HG03060 (cell line): ENCODE measurements around the gene YY1.
"Not testable (repeated sequence)": the region's sequence is repeated elsewhere in the genome, so short reads cannot be mapped to it uniquely, and the experiment has no call there.

Experiments
- ATAC-seq: cut with Tn5 transposase; IDR thresholded peaks from one replicate; pipeline ENCODE4 v1.9.1; 2021; ENCODE audit warnings: low read depth, moderate number of reproducible peaks; ENCODE audit not compliant: unreplicated experiment

The YY1 gene

GRCh38 chr14:100238419-100239210 lies at the start of gene YY1:
TSS of gene YY1 (plus strand) at chr14:100239144. CDS start at chr14:100239245, 101 bp downstream.
- peak; percentile 80 for ATAC-seq

DNA sequence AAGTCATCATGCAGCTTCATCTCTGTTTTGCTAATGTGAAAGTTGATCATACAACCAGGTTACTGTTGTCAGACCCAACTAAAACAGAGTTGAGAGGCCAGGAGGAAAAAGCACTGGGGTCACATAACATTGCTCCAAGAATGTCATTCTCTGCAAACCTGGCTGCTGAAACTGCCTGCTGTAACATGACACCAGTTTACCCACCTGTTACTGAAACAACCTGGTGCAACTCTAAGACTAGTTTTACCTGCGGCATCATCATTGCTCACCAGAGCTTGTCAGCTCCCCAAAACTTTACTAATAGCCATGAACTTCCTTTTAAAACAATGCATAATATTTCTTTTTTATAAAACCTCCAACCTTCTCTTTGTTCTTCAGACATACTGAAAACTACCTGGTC lies 48.8 kb upstream of the YY1 start:
- no peak for ATAC-seq

GRCh38 chr14:100191584-100192249 lies 47.2 kb upstream of the YY1 start:
- no peak for ATAC-seq

DNA sequence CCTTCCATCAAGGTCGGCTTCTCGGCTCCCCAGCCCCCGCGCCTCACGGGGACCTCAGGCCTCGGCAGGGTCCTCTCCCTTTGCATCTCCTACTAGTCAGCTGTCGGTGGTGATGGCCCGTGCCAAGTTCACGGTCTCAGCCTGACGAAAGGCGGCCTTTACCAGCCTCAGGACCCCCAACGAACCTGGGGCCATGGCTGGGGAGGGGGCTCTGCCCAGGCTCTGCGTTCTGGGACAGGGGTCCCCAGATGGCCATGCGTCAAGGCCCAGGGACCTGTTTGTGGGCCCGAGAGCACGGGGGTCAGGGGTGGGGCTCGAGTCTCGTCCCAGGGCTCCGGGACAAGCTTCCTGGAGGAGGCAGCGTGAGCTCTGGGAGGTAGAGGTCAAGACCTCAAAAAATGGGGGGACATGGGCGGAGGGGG lies 46.7 kb upstream of the YY1 start:
- ATAC-seq = no peak

DNA sequence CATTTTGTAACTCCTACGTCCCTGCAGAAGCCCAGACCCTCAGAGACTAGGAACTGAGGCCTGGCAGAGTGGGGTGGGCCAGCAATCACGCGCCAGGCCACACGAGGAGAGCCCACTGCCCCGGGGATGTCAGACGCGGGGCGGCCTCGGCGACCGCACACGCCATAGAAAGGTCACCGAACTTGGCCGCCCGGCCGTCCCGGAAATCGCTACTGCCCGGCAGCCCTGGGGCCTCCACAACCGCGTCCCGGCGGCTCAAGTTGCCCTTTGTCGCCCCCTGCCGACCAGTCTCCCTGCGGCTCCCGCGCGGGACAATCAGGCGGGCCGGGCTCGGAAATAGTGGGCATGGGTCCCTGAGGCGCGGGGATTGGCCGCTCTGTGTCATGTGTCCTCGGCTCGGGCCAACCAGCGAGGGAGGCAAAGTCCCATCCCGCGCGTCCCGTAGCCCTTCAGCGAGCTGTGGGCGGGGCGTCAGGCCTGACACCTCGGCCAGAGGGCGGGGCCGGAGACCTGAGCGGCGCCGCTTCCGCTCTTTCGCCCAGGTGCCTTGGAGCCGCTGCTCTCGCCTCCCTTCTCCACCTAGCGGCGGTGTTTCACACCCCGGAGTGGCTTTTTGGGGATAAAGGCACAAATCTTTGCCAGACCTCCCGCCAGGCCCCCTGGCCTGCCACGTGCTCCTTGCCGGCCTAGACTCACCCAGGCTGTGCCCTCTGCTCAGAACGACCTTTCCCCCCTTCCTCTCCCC lies 46.1 kb upstream of the YY1 start:
- ATAC-seq = peak; percentile 98

DNA sequence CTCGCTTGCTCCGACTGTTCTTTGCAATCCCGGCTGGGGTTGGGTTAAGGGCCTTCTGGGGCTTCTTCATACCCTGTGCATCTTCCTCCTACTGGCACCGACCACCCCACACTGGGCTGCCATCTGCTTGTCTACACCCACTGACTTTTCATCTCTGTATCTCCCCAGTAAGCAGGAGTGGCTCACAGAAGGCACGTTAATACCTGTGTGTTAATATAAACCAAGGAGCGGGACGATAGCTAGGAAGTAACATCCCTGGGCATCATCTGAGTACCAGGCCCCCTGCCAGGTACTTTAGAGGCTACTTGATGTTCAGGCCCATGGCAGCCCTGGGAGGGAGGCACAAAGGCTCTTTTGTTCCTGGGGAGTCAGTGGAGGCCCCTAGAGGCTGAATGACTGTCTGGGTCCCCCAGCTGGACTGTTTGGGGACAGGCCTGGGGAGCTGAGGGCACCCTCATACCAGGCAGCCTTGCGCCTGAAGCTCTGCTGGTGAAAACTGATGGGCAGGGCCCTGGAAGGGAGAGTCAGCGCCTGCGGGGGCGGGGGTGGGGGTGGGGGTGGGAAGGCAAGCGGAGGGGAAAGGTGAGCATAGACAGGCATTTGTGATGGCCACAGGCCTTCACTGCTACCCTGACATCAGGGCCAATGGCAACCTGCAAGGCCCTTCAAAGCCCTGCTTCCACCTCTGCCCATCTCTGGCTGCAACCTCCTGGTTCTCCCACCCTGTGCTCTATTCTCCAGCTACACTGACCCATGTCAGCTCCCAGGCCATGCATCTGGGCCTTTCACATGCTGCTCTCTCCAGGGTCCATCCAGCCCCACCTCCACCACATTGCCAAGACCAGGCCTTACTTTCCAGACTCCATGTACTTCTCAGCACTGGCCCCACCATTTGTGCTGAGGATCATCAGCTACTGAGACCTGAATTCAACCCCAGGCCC lies 45.3 kb upstream of the YY1 start:
- ATAC-seq = no peak

DNA sequence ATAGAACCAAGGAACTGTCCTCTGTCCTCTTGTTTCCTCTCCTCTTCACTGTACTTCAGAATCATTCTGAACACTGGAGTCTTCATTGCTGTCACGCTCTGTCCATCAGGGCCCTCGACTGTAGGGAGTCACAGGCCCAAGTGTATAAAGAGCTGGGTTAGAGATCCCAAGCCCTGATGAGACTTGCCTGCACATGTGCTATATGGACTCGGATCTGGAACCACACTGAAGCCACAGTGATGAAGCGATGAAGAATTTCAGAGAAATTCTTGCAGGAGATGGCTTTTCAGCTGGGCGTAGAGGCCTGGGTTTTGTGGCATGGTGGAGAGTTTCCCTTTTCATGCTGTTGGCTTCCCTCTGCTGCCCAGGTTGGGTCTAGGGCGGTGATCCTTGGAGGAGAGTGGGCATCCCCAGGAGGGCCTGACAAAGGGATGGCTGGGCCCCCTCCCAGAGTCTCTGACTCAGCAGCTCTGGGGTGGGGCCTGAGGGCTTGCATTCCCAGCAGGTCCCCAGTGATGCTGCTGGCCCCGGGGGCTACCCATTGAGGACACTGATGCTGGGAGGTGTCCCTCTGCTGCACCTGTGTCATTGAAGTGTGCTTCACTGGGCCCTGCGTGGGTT lies 39.6 kb upstream of the YY1 start:
- ATAC-seq = no peak

GRCh38 chr14:100200311-100200710 lies 38.6 kb upstream of the YY1 start:
- ATAC-seq = no peak

DNA sequence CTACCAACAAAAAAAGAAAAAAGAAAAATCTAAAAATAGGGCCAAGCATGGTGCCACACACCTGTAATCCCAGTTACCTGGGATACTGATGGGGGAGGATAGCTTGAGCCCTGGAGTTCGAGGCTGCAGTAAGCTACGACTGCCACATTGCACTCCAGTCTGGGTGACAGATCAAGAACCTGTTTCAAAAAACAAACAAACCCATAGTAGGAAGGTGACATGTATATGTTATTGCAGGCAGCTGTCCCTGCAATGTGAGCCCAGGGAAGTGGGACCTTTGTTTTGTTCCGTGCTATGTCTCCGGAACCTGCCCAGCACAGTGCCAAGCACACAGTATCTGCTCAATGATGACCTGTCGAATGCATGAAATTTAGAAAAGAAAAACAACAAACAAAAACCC lies 37.2 kb upstream of the YY1 start:
- ATAC-seq = no peak

DNA sequence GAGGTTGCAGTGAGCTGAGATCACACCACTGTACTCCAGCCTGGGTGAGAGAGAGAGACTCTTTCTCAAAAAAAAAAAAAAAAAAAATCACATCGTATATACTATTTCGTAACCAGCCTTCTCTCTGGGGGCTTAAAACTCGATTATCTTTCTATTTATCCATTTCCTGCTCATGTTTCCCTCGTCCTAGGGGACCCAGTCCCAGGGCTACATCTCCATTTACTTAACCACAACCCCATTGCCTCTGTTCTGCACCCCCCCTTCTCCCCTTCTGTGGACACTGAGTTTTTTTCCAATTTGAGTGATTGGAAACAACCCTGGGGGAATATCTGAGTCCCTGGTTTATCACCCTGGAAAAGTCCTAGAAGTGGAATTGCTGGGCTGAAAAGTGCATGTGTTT lies 36.2 kb upstream of the YY1 start:
- ATAC-seq = no peak

- no peak for ATAC-seq
Measured at GRCh38 chr14:100203146-100203545, 35.8 kb upstream of the YY1 start.

- ATAC-seq = no peak
Measured at GRCh38 chr14:100203962-100204834, 34.7 kb upstream of the YY1 start.

DNA sequence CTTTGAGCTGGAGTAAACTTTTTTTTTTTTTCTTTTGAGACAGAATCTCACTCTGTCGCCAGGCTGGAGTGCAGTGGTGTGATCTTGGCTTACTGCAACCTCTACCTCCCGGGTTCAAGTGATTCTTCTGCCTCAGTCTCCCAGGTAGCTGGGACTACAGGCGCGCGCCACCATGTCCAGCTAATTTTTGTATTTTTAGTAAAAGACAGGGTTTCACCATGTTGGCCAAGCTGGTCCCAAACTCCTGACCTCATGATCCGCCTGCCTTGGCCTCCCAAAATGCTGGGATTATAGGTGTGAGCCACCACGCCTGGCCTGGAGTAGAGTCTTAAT lies 34.1 kb upstream of the YY1 start:
- ATAC-seq = not testable (repeated sequence)

- ATAC-seq = not testable (repeated sequence)
Measured at GRCh38 chr14:100207588-100207987, 31.4 kb upstream of the YY1 start.

DNA sequence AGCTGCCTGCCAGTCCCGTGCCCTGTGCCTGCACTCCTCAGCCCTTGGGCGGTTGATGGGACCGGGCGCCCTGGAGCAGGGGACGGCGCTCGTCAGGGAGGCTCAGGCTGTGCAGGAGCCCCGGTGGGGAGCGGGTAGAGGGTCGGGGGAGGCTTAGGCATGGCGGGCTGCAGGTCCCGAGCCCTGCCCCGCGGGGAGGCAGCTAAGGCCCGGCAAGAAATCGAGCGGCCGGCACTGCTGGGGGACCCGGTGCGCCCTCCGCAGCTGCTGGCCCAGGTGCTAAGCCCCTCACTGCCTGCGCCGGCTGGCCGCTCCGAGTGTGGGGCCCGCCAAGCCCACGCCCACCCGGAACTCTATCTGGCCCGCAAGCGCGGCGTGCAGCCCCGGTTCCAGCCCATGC lies 30.8 kb upstream of the YY1 start:
- not testable (repeated sequence) for ATAC-seq

- ATAC-seq = no peak
Measured at GRCh38 chr14:100211366-100211765, 27.6 kb upstream of the YY1 start.

- no peak for ATAC-seq
Measured at GRCh38 chr14:100211893-100212292, 27.1 kb upstream of the YY1 start.

- no peak for ATAC-seq
Measured at GRCh38 chr14:100212476-100213333, 26.2 kb upstream of the YY1 start.
